Epithelial cell of proximal tubule (primary cell): ENCODE results near the gene CHST10. TPM values are rescaled to one million over a fixed set of nuclear protein-coding genes. Genes with fewer than 3 reads are reported as not detected.

Experiments used
- DNase-seq: peaks from one replicate; pipeline ENCODE4 v3.0.0-alpha.2; 2011; ENCODE audit warnings: low read depth
- H3K4me3 ChIP-seq: 2 replicates; pipeline ENCODE4 v1.5.1; 2011; ENCODE audit warnings: low read depth, mild to moderate bottlenecking, low read length
- total RNA-seq: library from RNA; depleted of rRNA; stranded (reverse); fragments of >200 nt; gene quantifications from 2 replicates; pipeline ENCODE4 v1.2.3, GENCODE V29; 2015
- TF ChIP-seq, protein P1 (sequence below): conservative IDR thresholded peaks from 2 replicates; pipeline ENCODE4 v1.5.1; 2012; ENCODE audit warnings: low read depth, mild to moderate bottlenecking, low read length

CHST10 gene
- total RNA-seq, 1 donor from 2014 or later: 8.8 TPM

DNA sequence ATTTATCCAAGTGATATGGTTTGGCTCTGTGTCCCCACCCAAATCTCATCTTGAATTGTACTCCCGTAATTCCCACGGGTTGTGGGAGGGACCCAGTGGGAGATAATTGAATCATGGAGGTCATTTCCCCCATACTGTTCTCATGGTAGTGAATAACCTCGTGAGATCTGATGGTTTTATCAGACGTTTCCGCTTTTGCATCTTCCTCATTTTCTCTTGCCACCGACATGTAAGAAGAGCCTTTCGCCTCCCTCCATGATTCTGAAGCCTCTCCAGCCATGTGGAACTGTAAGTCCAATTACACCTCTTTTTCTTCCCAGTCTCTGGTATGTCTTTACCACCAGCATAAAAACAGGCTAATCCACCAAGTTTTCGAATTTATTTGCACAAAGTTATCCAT lies 20.3 kb upstream of the CHST10 start:
- TF ChIP-seq, protein P1, sequence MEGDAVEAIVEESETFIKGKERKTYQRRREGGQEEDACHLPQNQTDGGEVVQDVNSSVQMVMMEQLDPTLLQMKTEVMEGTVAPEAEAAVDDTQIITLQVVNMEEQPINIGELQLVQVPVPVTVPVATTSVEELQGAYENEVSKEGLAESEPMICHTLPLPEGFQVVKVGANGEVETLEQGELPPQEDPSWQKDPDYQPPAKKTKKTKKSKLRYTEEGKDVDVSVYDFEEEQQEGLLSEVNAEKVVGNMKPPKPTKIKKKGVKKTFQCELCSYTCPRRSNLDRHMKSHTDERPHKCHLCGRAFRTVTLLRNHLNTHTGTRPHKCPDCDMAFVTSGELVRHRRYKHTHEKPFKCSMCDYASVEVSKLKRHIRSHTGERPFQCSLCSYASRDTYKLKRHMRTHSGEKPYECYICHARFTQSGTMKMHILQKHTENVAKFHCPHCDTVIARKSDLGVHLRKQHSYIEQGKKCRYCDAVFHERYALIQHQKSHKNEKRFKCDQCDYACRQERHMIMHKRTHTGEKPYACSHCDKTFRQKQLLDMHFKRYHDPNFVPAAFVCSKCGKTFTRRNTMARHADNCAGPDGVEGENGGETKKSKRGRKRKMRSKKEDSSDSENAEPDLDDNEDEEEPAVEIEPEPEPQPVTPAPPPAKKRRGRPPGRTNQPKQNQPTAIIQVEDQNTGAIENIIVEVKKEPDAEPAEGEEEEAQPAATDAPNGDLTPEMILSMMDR: no peak
- no peak overlapping the region for H3K4me3 ChIP-seq
- DNase-seq: no peak

- DNase-seq: no peak
- TF ChIP-seq, protein P1: no peak
- no peak overlapping the region for H3K4me3 ChIP-seq
These were observed 12.3 kb upstream of the CHST10 start for GRCh38 chr2:100429726-100430125.

- DNase-seq: no peak
- no peak overlapping the region for H3K4me3 ChIP-seq
- TF ChIP-seq, protein P1: peak; percentile 67
These were observed 10.3 kb upstream of the CHST10 start for GRCh38 chr2:100427627-100428258.

GRCh38 chr2:100427111-100427510 lies 9.6 kb upstream of the CHST10 start:
- no peak for DNase-seq
- H3K4me3 ChIP-seq: no peak overlapping the region
- TF ChIP-seq, protein P1: no peak

DNA sequence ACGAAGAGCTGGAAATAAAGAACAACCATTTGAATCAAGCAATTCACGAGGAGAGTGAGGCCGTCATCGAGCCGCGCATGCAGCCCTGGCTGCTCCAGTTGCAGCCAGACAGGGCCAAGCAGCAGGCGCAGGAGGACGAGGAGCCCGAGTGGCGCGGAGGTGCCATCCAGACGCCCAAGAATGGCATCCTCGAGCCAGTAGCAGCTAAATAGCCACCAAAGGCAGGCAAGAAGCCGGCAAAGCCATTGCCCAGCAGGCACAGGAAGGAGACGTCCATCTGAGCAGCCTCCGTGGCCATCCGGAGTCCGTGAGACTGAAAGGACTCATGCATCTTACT lies 8.9 kb upstream of the CHST10 start:
- DNase-seq: no peak
- TF ChIP-seq, protein P1: no peak
- H3K4me3 ChIP-seq: no peak overlapping the region

DNA sequence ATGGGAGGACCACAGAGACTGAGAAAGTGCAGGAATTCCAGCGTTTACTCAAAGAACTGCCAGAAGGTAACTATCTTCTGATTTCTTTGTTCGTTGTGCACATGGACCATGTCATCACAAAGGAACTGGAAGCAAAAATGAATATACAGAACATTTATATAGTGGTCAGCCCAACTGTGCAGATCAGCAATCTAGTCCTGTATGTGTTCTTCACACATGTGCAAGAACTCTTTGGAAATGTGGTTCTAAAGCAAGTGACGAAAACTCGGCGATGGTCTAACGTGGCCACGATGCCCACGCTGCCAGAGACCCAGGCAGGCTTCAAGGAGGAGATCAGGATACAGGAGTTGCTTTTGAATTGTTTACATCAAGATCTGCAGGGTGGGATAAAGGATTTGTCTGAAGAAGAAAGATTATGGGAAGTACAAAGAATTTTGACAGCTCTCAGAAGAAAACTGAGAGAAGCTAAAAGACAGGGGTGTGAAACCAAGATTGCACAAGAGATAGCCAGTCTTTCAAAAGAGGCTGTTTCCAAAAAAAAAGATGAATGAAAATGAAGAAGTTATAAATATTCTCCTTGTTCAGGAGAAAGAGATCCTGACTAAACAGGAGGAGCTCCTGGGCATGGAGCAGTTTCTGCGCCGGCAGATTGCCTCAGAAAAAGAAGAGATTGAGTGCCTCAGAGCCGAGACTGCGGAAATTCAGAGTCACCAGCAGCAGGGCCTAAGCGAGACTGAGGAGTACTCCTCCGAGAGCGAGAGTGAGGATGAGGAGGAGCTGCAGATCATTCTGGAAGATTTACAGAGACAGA lies 8.3 kb upstream of the CHST10 start:
- TF ChIP-seq, protein P1: no peak
- DNase-seq: no peak
- H3K4me3 ChIP-seq: no peak overlapping the region
